Activated CD8-positive, alpha-beta memory T cell treated with anti-CD3 and anti-CD28 coated beads, Interleukin-2, amount 10 ng/mL, durations not matched to agents 7 days and 5 days (primary cell): Measurements from ENCODE around the gene SLC11A2. TPM values are rescaled to one million over a fixed set of nuclear protein-coding genes. Genes with fewer than 3 reads are reported as not detected.

Source experiments
- total RNA-seq, 2 experiments: library from RNA; stranded (reverse); gene quantifications; one replicate each; pipeline ENCODE4 v1.2.3, GENCODE V29; 2021

The SLC11A2 gene
- total RNA-seq, 2 experiments from 2014 or later = 38.2 to 42.3 TPM

Other genes starting within 250 kb of the SLC11A2 start
- not detected for gene TMPRSS12, start 183.5 kb downstream of the SLC11A2 start, total RNA-seq
- gene HIGD1C, start 73.8 kb downstream of the SLC11A2 start, total RNA-seq = not detected
- gene LETMD1, start 21.9 kb upstream of the SLC11A2 start, total RNA-seq = 10 to 100 TPM; 76.7 to 80.8 TPM
- gene CSRNP2, start 57.2 kb upstream of the SLC11A2 start, total RNA-seq = 10 to 100 TPM; 17.7 to 20.4 TPM
- gene TFCP2, start 146.8 kb upstream of the SLC11A2 start, total RNA-seq = 10 to 100 TPM; 34.7 to 40.5 TPM
- 1 to 10 TPM; 3.6 to 5.4 TPM for gene POU6F1, start 191.7 kb upstream of the SLC11A2 start, total RNA-seq
- 100 to 1,000 TPM; 174 to 181 TPM for gene DAZAP2, start 212.4 kb upstream of the SLC11A2 start, total RNA-seq
- gene SMAGP, start 244.0 kb upstream of the SLC11A2 start, total RNA-seq = 1 to 10 TPM; 1.4 to 3.4 TPM